Measurements from ENCODE around the gene FGFR3. TPM values are rescaled to one million over a fixed set of nuclear protein-coding genes. Genes with fewer than 3 reads are reported as not detected.

Gene FGFR3
- total RNA-seq, 1 donor from 2014 or later, result 44.3 TPM

- H3K4me1 Mint-ChIP-seq (ENCODE audit: unreplicated experiment), result no peaks in the 10 kb centered on the region
- no peak for DNase-seq (ENCODE audit: extremely low spot score, unreplicated experiment)
- peak overlapping the region; percentile 34 for H3K4me3 Mint-ChIP-seq
- peak overlapping the region; percentile 73 for H3K27ac Mint-ChIP-seq
- no peaks in the 10 kb centered on the region for H3K36me3 Mint-ChIP-seq
- no peaks in the 10 kb centered on the region for H3K9me3 Mint-ChIP-seq
- peak; percentile 65 for TF ChIP-seq CTCF (conservative IDR thresholded peaks at IDR 0.05)
- no peaks in the 10 kb centered on the region for H3K27me3 Mint-ChIP-seq
Observed at GRCh38 chr4:1777822-1778641, 15.1 kb upstream of the FGFR3 start.

DNA sequence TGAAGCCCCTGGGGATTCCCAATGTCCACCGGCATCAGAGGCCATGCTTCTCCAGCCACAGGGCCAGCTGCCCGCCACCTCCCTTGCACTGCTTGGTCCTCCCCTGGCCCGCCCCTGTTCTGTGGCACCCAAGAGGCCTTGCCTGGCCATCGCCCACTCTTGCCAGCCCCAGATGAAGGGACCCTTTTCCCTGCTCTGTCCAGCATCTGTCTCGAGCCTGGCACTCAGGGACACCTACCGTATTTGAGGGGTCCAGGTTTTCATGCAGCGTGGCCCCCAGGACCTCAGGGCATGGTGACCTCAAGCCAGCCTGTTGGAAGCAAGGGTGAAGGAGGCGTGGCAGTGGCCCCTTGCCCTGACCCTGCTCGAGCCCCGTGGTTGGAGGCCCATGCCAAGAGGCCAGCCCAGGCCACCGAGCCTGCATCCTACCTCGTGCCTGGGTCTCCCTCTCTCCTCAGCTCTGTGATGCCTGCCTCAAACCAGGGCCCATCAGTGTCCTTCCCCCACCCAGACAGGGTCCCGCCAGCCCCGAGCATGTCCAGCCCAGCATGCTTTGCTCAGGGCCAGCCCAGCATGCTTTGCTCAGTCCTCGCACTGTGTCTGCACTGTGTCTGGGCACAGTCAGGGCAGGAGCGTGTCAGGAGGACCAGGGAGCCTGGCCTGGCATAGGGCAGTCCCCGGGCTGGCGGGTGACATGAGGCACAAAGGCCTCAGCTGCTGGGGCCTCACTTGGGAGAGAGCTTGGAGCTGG, 14.3 kb upstream of the FGFR3 start:
- H3K27ac Mint-ChIP-seq, result peak overlapping the region; percentile 29
- H3K27me3 Mint-ChIP-seq, result no peaks in the 10 kb centered on the region
- DNase-seq (ENCODE audit: extremely low spot score, unreplicated experiment), result no peak
- no peak for TF ChIP-seq CTCF (conservative IDR thresholded peaks at IDR 0.05)
- H3K36me3 Mint-ChIP-seq, result no peaks in the 10 kb centered on the region
- no peak overlapping the region for H3K4me3 Mint-ChIP-seq
- no peaks in the 10 kb centered on the region for H3K4me1 Mint-ChIP-seq (ENCODE audit: unreplicated experiment)
- H3K9me3 Mint-ChIP-seq, result no peaks in the 10 kb centered on the region

DNA sequence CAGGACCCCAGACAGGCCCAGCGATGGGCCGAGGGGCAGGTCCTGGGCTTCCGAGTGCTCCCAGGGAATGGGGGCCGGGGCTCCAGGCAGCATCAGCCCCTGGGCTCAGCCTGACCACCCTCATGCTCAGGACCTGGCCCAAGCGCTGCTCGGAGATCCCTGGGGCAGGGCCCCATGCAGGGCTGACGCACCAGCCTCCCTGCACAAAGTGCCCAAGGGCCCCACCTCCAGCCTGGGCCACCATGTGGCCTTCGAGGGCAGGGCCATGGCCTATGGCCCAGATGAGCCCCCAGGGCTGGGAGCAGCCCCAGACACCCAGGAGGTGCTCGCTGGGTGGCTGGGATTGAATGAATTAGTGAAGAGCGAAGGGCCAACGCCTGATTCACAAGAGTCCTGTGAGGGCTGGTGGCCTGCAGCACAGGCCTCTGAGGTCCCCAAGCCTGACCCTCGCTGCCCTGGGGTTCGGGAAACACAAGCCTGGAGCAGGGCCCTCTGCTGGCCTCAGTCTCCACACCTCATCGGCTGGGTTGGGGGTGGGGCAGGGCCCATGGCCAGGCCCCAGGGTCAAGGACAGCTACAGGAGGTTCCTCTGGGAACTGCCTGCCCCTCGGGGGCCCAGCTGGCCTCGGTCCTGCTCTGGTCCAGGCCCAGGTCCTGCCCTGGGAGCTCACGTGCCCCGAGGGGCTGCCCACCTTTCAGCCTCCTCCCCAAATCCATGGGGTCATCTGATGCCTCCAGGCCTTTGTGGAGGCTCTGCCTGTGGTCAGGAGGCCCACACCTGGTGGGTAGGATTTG, 13.3 kb upstream of the FGFR3 start:
- H3K4me3 Mint-ChIP-seq, result no peak overlapping the region
- H3K36me3 Mint-ChIP-seq, result no peaks in the 10 kb centered on the region
- no peaks in the 10 kb centered on the region for H3K4me1 Mint-ChIP-seq (ENCODE audit: unreplicated experiment)
- H3K27me3 Mint-ChIP-seq, result no peaks in the 10 kb centered on the region
- H3K9me3 Mint-ChIP-seq, result no peaks in the 10 kb centered on the region
- H3K27ac Mint-ChIP-seq, result no peak overlapping the region
- no peak for DNase-seq (ENCODE audit: extremely low spot score, unreplicated experiment)
- no peak for TF ChIP-seq CTCF (conservative IDR thresholded peaks at IDR 0.05)

DNA sequence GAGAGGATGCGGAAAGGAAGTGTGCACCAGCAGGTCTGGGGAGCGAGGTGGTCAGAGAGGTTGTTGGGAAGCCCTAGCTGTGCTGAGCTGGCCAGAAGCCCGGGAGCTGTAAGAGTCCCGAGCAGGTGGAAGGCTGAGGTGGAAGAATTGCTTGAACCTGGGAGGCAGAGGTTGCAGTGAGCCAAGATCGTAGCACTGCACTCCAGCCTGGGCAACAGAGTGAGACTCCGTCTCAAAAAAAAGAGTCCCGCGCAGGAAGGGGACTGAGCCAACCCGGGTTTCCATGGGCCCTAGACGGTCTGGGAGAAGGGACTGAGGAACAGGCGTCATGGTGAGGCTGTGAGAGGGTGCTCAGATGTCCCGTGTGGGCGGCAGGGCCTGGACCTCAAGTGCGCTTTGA, 12.7 kb upstream of the FGFR3 start:
- no peak overlapping the region for H3K4me3 Mint-ChIP-seq
- no peaks in the 10 kb centered on the region for H3K4me1 Mint-ChIP-seq (ENCODE audit: unreplicated experiment)
- H3K27me3 Mint-ChIP-seq, result no peaks in the 10 kb centered on the region
- H3K27ac Mint-ChIP-seq, result no peak overlapping the region
- no peak for DNase-seq (ENCODE audit: extremely low spot score, unreplicated experiment)
- H3K36me3 Mint-ChIP-seq, result no peaks in the 10 kb centered on the region
- no peak for TF ChIP-seq CTCF (conservative IDR thresholded peaks at IDR 0.05)
- H3K9me3 Mint-ChIP-seq, result no peaks in the 10 kb centered on the region

DNA sequence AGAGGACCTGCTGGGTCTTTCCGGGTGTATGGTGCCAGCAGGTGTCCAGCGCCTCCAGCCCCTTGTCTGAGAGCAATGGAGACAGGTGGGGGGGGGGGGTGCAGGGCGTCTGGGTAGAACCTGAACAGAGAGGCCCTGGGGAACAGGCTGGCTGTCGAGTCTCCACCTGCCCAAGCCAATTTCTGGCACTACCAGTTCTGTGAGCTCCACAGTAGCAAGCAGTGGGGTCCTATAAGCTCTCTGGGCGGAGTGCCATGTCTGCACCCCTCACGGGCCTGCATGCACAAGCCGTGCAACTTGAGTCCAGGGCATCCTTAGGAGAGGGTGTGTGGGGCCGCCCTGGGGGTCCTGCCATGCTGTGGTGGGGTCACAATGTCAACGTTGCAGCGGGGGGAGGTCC, 10.1 kb upstream of the FGFR3 start:
- Mint-ChIP-seq H3K9me3 (no peaks in the 10 kb centered on the region), H3K27me3 (no peaks in the 10 kb centered on the region), H3K27ac (no peak overlapping the region), H3K36me3 (no peaks in the 10 kb centered on the region), H3K4me1 (ENCODE audit: unreplicated experiment) (no peaks in the 10 kb centered on the region), H3K4me3 (no peak overlapping the region)
- DNase-seq (ENCODE audit: extremely low spot score, unreplicated experiment), result no peak
- no peak for TF ChIP-seq CTCF (conservative IDR thresholded peaks at IDR 0.05)
